HCT116 (cell line): Measurements from ENCODE around the gene SLC9A9. TPM values are rescaled to one million over a fixed set of nuclear protein-coding genes. Genes with fewer than 3 reads are reported as not detected.

Experiments
- ATAC-seq: fragments of 200-7000 bp; cut with Tn5 transposase; 2 replicates; pipeline ENCODE4 v1.9.1; 2020; ENCODE audit warnings: mild to moderate bottlenecking, moderate library complexity
- BruUV-seq: library from RNA; stranded (reverse); fragments of 400-500 nt; replicated peaks from 2 replicates; lab custom pipeline; 2021; lab: Mats Ljungman, UMichigan
- CTCF ChIA-PET: fragments of 300-600 bp; sonication (Branson Sonifier 250); formaldehyde crosslinking; loops from one replicate; lab custom pipeline; 2021; ENCODE audit warnings: antibody characterized with exemption; lab: Charles Lee
- POLR2A ChIA-PET: fragments of 300-600, 350-600 bp; sonication (Branson Sonifier 250); formaldehyde crosslinking; loops from one replicate; lab custom pipeline; 2021; ENCODE audit warnings: antibody characterized with exemption; lab: Charles Lee
- RAD21 ChIA-PET, 2 experiments: fragments of 300-600 bp; sonication (Branson Sonifier 250); formaldehyde crosslinking; loops; one replicate each; lab custom pipeline; 2023; ENCODE audit warnings: low total read pairs in 2 of 2; ENCODE audit not compliant: uncharacterized antibody in 2 of 2, unreplicated experiment in 2 of 2, low non-redundant PET in 1 of 2; lab: Charles Lee
- DNase-seq: peaks from one replicate; pipeline ENCODE4 v3.0.0-alpha.2; 2010; ENCODE audit warnings: low read depth, low spot score
- H2AFZ ChIP-seq: fragments of 200-600 bp; shearing (Covaris generic), sonication (generic); 2 replicates; pipeline ENCODE4 v1.6.1; 2017; ENCODE audit warnings: low read depth, mixed run types, mixed read lengths, antibody characterized with exemption, low read length; ENCODE audit not compliant: poor library complexity, severe bottlenecking
- H3K27ac ChIP-seq: 2 replicates; pipeline ENCODE4 v1.5.1; 2012; ENCODE audit warnings: low read depth, low read length
- H3K27me3 ChIP-seq: fragments of 200-600 bp; sonication (generic); 2 replicates; pipeline ENCODE4 v1.6.1; 2016; ENCODE audit warnings: mixed run types, low read length, mixed read lengths; ENCODE audit not compliant: insufficient read depth
- H3K36me3 ChIP-seq, 2 experiments: fragments of 200-500 bp in 1 of 2; fragments of 200-600 bp in 1 of 2; sonication (Bioruptor generic) in 1 of 2; sonication (generic) in 1 of 2; 2 replicates each; pipeline versions ENCODE4 v1.5.1 to v1.6.1; 2014 to 2016; ENCODE audit warnings: low read length in 2 of 2, inconsistent platforms in 1 of 2, mixed read lengths in 1 of 2, mixed run types in 1 of 2; ENCODE audit not compliant: insufficient read depth in 2 of 2, control insufficient read depth in 1 of 2
- H3K4me1 ChIP-seq, 2 experiments: fragments of 200-600 bp in 1 of 2; sonication (generic) in 1 of 2; 2 replicates each; pipeline versions ENCODE4 v1.5.1 to v1.6.1; 2012 to 2017; ENCODE audit warnings: low read length in 2 of 2, inconsistent platforms in 1 of 2, mild to moderate bottlenecking in 1 of 2, mixed read lengths in 1 of 2, mixed run types in 1 of 2, moderate library complexity in 1 of 2; ENCODE audit not compliant: insufficient read depth in 2 of 2, control insufficient read depth in 1 of 2
- H3K4me2 ChIP-seq: fragments of 200-600 bp; sonication (generic); 2 replicates; pipeline ENCODE4 v1.6.1; 2017; ENCODE audit warnings: mixed run types, low read length, mixed read lengths
- H3K4me3 ChIP-seq, 2 experiments: fragments of 200-600 bp in 1 of 2; sonication (generic) in 1 of 2; replicated peaks in 1 of 2; 2 replicates each; pipeline ENCODE4 v1.5.1; 2011 to 2016; ENCODE audit warnings: low read length in 2 of 2, control low read depth in 1 of 2, low read depth in 1 of 2, mild to moderate bottlenecking in 1 of 2, mixed read lengths in 1 of 2, mixed run types in 1 of 2
- H3K79me2 ChIP-seq: fragments of 200-600 bp; sonication (generic); 2 replicates; pipeline ENCODE4 v1.6.1; 2017; ENCODE audit warnings: mild to moderate bottlenecking, mixed run types, low read length, moderate library complexity, mixed read lengths; ENCODE audit not compliant: insufficient read depth
- H3K9ac ChIP-seq: fragments of 200-600 bp; sonication (generic); 2 replicates; pipeline ENCODE4 v1.6.1; 2016; ENCODE audit warnings: low read length, mixed read lengths
- H3K9me2 ChIP-seq: fragments of 200-600 bp; sonication (generic), shearing (Covaris generic); 2 replicates; pipeline ENCODE4 v1.6.1; 2017; ENCODE audit warnings: mixed run types, mild to moderate bottlenecking, moderate library complexity; ENCODE audit not compliant: insufficient read depth
- H3K9me3 ChIP-seq, 2 experiments: fragments of 200-500 bp in 1 of 2; fragments of 200-600 bp in 1 of 2; sonication (Bioruptor generic) in 1 of 2; sonication (generic) in 1 of 2; 2 replicates each; pipeline ENCODE4 v1.6.1; 2014 to 2017; ENCODE audit warnings: low read length in 2 of 2, mixed read lengths in 2 of 2, inconsistent platforms in 1 of 2, low read depth in 1 of 2, mild to moderate bottlenecking in 1 of 2, mixed run types in 1 of 2, moderate library complexity in 1 of 2; ENCODE audit not compliant: control insufficient read depth in 1 of 2, insufficient read depth in 1 of 2
- H4K20me1 ChIP-seq: fragments of 200-600 bp; sonication (generic), shearing (Covaris generic); 2 replicates; pipeline ENCODE4 v1.6.1; 2017; ENCODE audit warnings: mixed run types, mild to moderate bottlenecking, moderate library complexity; ENCODE audit not compliant: insufficient read depth
- CBX3 ChIP-seq: IDR thresholded peaks from 2 replicates; pipeline ENCODE4 v1.6.1; 2012; ENCODE audit warnings: low read depth
- EGR1 ChIP-seq: IDR thresholded peaks from 2 replicates; pipeline ENCODE4 v1.6.1; 2012; ENCODE audit warnings: low read depth
- EZH2 ChIP-seq: fragments of 200-600 bp; sonication (generic); IDR thresholded peaks from 2 replicates; pipeline ENCODE4 v1.6.1; 2017; ENCODE audit warnings: antibody characterized with exemption, mixed run types
- EZH2phosphoT487 ChIP-seq: fragments of 200-600 bp; IDR thresholded peaks from 2 replicates; pipeline ENCODE4 v1.6.1; 2018; ENCODE audit warnings: antibody characterized with exemption, borderline replicate concordance
- FOSL1 ChIP-seq: IDR thresholded peaks from 2 replicates; pipeline ENCODE4 v1.6.1; 2012; ENCODE audit warnings: low read depth
- JUND ChIP-seq: IDR thresholded peaks from 2 replicates; pipeline ENCODE4 v1.6.1; 2012
- POLR2A ChIP-seq: IDR thresholded peaks from 2 replicates; pipeline ENCODE4 v1.7.0; 2011; ENCODE audit warnings: borderline replicate concordance; ENCODE audit not compliant: insufficient read depth, insufficient read length; ENCODE audit errors: extremely low read depth
- POLR2AphosphoS5 ChIP-seq: IDR thresholded peaks from 2 replicates; pipeline ENCODE4 v1.6.1; 2011; ENCODE audit warnings: mild to moderate bottlenecking, low read depth, low read length, moderate library complexity
- SIN3A ChIP-seq: IDR thresholded peaks from 2 replicates; pipeline ENCODE4 v1.6.1; 2012; ENCODE audit warnings: low read depth
- SP1 ChIP-seq: IDR thresholded peaks from 2 replicates; pipeline ENCODE4 v1.6.1; 2012; ENCODE audit warnings: low read depth
- TCF7L2 ChIP-seq: IDR thresholded peaks from 2 replicates; pipeline ENCODE4 v1.7.0; 2011; ENCODE audit warnings: borderline replicate concordance, inconsistent platforms; ENCODE audit not compliant: insufficient read depth, insufficient read length; ENCODE audit errors: extremely low read depth
- ZFX ChIP-seq: fragments of 450-650 bp; IDR thresholded peaks from 2 replicates; pipeline ENCODE4 v1.6.1; 2017
- ZNF274 ChIP-seq: fragments of 200-500 bp; sonication (Bioruptor generic); IDR thresholded peaks from 2 replicates; pipeline ENCODE4 v1.6.1; 2014; ENCODE audit warnings: mild to moderate bottlenecking, low read depth, low read length, inconsistent platforms
- intact Hi-C: fragments of 100-400 bp; cut with micrococcal nuclease; formaldehyde crosslinking; loops from 2 replicates; pipeline ENCODE4 v1.10.0; 2022
- total RNA-seq: library from RNA; stranded (reverse); gene quantifications from one replicate; pipeline ENCODE4 v1.2.1, GENCODE V29; 2021; ENCODE audit not compliant: unreplicated experiment
- TF ChIP-seq, protein P1 (sequence below): IDR thresholded peaks from 2 replicates; pipeline ENCODE4 v1.6.1; 2011; ENCODE audit warnings: mild to moderate bottlenecking, low read length, moderate library complexity; ENCODE audit not compliant: insufficient replicate concordance; ENCODE audit errors: extremely low read depth
- TF ChIP-seq, protein P2 (sequence below): IDR thresholded peaks from 2 replicates; pipeline ENCODE4 v1.6.1; 2012; ENCODE audit warnings: low read depth
- TF ChIP-seq, protein P3 (sequence below), 3 experiments: fragments of 200-600 bp in 1 of 3; sonication (generic) in 1 of 3; IDR thresholded peaks in 2 of 3; conservative IDR thresholded peaks in 1 of 3; 2 replicates each; pipeline ENCODE4 v1.5.1; 2012 to 2017; ENCODE audit warnings: low read depth in 2 of 3, low read length in 2 of 3, antibody characterized with exemption in 1 of 3, borderline replicate concordance in 1 of 3, control low read depth in 1 of 3, mild to moderate bottlenecking in 1 of 3, mixed read lengths in 1 of 3, mixed run types in 1 of 3, moderate library complexity in 1 of 3; ENCODE audit not compliant: insufficient read depth in 1 of 3
- TF ChIP-seq, protein P4 (sequence below): IDR thresholded peaks from 2 replicates; pipeline ENCODE4 v1.6.1; 2012
- TF ChIP-seq, protein P5 (sequence below): IDR thresholded peaks from 2 replicates; pipeline ENCODE4 v1.6.1; 2012

SLC9A9 gene
- total RNA-seq, 1 experiment from 2014 or later: 0.20 TPM

- Histone ChIP-seq H3K27me3 (no peaks in the 10 kb centered on the region), H3K4me2 (no peak overlapping the region), H3K4me3 (no peak overlapping the region), H3K4me1 (no peaks in the 10 kb centered on the region), H3K9me2 (no peaks in the 10 kb centered on the region), H3K36me3 (no peaks in the 10 kb centered on the region), H3K79me2 (no peaks in the 10 kb centered on the region), H2AFZ (no peak overlapping the region), H4K20me1 (no peaks in the 10 kb centered on the region), H3K9ac (no peak overlapping the region), H3K27ac (no peak overlapping the region), H3K9me3 (no peaks in the 10 kb centered on the region)
- TF ChIP-seq FOSL1: no peak
- no peak for TF ChIP-seq EZH2
- TF ChIP-seq, protein P1, sequence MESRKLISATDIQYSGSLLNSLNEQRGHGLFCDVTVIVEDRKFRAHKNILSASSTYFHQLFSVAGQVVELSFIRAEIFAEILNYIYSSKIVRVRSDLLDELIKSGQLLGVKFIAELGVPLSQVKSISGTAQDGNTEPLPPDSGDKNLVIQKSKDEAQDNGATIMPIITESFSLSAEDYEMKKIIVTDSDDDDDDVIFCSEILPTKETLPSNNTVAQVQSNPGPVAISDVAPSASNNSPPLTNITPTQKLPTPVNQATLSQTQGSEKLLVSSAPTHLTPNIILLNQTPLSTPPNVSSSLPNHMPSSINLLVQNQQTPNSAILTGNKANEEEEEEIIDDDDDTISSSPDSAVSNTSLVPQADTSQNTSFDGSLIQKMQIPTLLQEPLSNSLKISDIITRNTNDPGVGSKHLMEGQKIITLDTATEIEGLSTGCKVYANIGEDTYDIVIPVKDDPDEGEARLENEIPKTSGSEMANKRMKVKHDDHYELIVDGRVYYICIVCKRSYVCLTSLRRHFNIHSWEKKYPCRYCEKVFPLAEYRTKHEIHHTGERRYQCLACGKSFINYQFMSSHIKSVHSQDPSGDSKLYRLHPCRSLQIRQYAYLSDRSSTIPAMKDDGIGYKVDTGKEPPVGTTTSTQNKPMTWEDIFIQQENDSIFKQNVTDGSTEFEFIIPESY: no peak
- no peak for TF ChIP-seq POLR2AphosphoS5
- no peak for TF ChIP-seq TCF7L2
- no peak for TF ChIP-seq CBX3
- no peak for TF ChIP-seq EGR1
- TF ChIP-seq, protein P2, sequence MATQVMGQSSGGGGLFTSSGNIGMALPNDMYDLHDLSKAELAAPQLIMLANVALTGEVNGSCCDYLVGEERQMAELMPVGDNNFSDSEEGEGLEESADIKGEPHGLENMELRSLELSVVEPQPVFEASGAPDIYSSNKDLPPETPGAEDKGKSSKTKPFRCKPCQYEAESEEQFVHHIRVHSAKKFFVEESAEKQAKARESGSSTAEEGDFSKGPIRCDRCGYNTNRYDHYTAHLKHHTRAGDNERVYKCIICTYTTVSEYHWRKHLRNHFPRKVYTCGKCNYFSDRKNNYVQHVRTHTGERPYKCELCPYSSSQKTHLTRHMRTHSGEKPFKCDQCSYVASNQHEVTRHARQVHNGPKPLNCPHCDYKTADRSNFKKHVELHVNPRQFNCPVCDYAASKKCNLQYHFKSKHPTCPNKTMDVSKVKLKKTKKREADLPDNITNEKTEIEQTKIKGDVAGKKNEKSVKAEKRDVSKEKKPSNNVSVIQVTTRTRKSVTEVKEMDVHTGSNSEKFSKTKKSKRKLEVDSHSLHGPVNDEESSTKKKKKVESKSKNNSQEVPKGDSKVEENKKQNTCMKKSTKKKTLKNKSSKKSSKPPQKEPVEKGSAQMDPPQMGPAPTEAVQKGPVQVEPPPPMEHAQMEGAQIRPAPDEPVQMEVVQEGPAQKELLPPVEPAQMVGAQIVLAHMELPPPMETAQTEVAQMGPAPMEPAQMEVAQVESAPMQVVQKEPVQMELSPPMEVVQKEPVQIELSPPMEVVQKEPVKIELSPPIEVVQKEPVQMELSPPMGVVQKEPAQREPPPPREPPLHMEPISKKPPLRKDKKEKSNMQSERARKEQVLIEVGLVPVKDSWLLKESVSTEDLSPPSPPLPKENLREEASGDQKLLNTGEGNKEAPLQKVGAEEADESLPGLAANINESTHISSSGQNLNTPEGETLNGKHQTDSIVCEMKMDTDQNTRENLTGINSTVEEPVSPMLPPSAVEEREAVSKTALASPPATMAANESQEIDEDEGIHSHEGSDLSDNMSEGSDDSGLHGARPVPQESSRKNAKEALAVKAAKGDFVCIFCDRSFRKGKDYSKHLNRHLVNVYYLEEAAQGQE: no peak
- TF ChIP-seq POLR2A: no peak
- TF ChIP-seq EZH2phosphoT487: no peak
- TF ChIP-seq, protein P3, sequence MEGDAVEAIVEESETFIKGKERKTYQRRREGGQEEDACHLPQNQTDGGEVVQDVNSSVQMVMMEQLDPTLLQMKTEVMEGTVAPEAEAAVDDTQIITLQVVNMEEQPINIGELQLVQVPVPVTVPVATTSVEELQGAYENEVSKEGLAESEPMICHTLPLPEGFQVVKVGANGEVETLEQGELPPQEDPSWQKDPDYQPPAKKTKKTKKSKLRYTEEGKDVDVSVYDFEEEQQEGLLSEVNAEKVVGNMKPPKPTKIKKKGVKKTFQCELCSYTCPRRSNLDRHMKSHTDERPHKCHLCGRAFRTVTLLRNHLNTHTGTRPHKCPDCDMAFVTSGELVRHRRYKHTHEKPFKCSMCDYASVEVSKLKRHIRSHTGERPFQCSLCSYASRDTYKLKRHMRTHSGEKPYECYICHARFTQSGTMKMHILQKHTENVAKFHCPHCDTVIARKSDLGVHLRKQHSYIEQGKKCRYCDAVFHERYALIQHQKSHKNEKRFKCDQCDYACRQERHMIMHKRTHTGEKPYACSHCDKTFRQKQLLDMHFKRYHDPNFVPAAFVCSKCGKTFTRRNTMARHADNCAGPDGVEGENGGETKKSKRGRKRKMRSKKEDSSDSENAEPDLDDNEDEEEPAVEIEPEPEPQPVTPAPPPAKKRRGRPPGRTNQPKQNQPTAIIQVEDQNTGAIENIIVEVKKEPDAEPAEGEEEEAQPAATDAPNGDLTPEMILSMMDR (IDR thresholded peaks at IDR 0.05 in 2 of 3, conservative IDR thresholded peaks at IDR 0.05 in 1 of 3; ENCODE audit: borderline replicate concordance in 1 of 3, insufficient read depth in 1 of 3, low read depth in 2 of 3, low read length in 2 of 3): no peak
- no peak for TF ChIP-seq SIN3A
- no peak for TF ChIP-seq SP1
- TF ChIP-seq ZNF274: no peak
- no peak for TF ChIP-seq JUND
- no peak for TF ChIP-seq ZFX
- TF ChIP-seq, protein P4, sequence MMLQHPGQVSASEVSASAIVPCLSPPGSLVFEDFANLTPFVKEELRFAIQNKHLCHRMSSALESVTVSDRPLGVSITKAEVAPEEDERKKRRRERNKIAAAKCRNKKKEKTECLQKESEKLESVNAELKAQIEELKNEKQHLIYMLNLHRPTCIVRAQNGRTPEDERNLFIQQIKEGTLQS: no peak
- TF ChIP-seq, protein P5, sequence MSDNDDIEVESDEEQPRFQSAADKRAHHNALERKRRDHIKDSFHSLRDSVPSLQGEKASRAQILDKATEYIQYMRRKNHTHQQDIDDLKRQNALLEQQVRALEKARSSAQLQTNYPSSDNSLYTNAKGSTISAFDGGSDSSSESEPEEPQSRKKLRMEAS: no peak
- RAD21 ChIA-PET: no interaction called here
- BruUV-seq: no TSS peak
- POLR2A ChIA-PET: no interaction called here
- DNase-seq (no peak), ATAC-seq (no peak)
- intact Hi-C loops: no loop called here
- CTCF ChIA-PET: no interaction called here
Measured at GRCh38 chr3:143224716-143225115, 623.6 kb downstream of the SLC9A9 start.
